Activated CD4-positive, alpha-beta memory T cell treated with anti-CD3 and anti-CD28 coated beads, Interleukin-2, amount 10 ng/mL, durations not matched to agents 7 days and 5 days (primary cell): Measurements from ENCODE around the gene ULK3. TPM values are rescaled to one million over a fixed set of nuclear protein-coding genes. Genes with fewer than 3 reads are reported as not detected.

Experiments
- CTCF ChIA-PET: fragments of 350-600 bp; sonication (Branson Sonifier 250); formaldehyde crosslinking; loops from one replicate; lab custom pipeline; 2021; ENCODE audit warnings: antibody characterized with exemption, inconsistent platforms; lab: Charles Lee
- POLR2A ChIA-PET: fragments of 350-600 bp; sonication (Branson Sonifier 250); formaldehyde crosslinking; loops from one replicate; lab custom pipeline; 2021; ENCODE audit warnings: antibody characterized with exemption; lab: Charles Lee
- DNase-seq: peaks from one replicate; pipeline ENCODE4 v3.0.0-alpha.2; 2020
- H3K27ac Mint-ChIP-seq: one replicate; pipeline ENCODE4 v1.8.0; 2021; ENCODE audit warnings: mild to moderate bottlenecking, mixed read lengths
- H3K27me3 Mint-ChIP-seq: one replicate; pipeline ENCODE4 v1.8.0; 2021; ENCODE audit warnings: mixed read lengths
- H3K36me3 Mint-ChIP-seq: one replicate; pipeline ENCODE4 v1.8.0; 2021; ENCODE audit warnings: low read depth, mixed read lengths
- H3K4me1 Mint-ChIP-seq: one replicate; pipeline ENCODE4 v1.8.0; 2021; ENCODE audit warnings: mixed read lengths
- H3K4me3 Mint-ChIP-seq: one replicate; pipeline ENCODE4 v1.8.0; 2021; ENCODE audit warnings: mild to moderate bottlenecking, mixed read lengths
- H3K9me3 Mint-ChIP-seq: one replicate; pipeline ENCODE4 v1.8.0; 2021; ENCODE audit warnings: mixed read lengths
- total RNA-seq, 2 experiments: library from RNA; stranded (reverse); gene quantifications; one replicate each; pipeline ENCODE4 v1.2.3, GENCODE V29; 2021

The ULK3 gene
- total RNA-seq, 2 experiments from 2014 or later = 74.9 to 84.2 TPM

DNA sequence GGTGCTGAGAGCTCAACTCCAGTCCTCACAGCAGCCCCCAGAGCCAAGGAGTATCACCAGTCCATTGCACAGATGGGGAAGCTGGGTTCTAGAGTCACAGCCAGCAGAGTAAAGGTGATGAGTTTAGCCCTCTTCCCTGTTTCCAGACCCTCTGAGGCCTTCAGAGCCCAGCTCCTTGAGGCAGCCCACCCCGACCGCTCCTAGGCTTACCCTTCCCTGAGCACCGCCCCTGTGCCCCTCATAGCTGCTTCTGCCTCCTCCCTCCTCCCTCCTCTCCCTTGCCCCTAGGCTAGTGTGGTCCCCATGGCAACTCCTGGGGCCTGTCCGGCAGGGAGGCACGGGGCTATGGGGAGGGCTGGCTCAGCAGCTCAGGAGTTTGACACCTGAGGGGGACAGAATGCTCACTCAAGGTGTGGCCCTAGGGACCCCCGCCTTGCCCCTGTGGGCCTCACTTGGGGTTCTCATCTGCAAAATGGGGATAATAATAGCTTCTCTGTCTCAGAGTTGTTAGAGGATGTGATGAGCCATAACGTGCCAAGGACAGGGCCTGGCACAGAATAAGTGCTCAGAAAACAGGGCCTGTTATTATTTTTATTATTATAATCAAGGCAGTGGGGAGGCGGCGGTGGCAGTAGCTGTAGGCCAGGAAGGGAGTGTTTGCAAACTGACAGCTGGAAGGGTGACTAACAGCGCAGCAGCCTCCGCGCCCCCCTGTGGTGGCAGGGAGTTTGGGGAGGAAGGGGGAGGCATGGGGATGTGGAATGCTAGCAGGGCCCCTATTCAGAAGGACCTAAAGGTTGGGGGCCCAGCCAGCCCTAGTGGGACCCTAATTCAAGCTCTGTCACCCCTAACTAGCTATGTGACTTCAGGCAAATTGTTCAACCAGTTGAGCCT is 49.6 kb downstream of the ULK3 start:
- CTCF ChIA-PET = interaction anchor here (0.6 to 38.3 kb wide), 16 partner anchors 10 to 177 kb away, joined by 3 to 1235 read pairs (median 4); partner anchors contain the start of genes CLK3, CSK, FAM219B and MPI
- Mint-ChIP-seq H3K4me1 (peaks cover 88% of the 10 kb centered on the region), H3K27ac (peak overlapping the region; percentile 97), H3K4me3 (peak overlapping the region; percentile 10), H3K27me3 (no peaks in the 10 kb centered on the region), H3K9me3 (no peaks in the 10 kb centered on the region), H3K36me3 (peaks cover 59% of the 10 kb centered on the region)
- DNase-seq = peak; percentile 73
- POLR2A ChIA-PET = interaction anchor here (0.8 to 35.1 kb wide), 8 partner anchors 2 to 141 kb away, joined by 3 to 1214 read pairs (median 4); partner anchors contain the start of genes CSK, FAM219B, LMAN1L and MPI

GRCh38 chr15:74792227-74793016 is 50.5 kb downstream of the ULK3 start:
- POLR2A ChIA-PET = interaction anchor here (1.0 to 35.1 kb wide), 5 partner anchors 3 to 142 kb away, joined by 3 to 1214 read pairs (median 7); partner anchors contain the start of genes CSK, FAM219B and LMAN1L
- CTCF ChIA-PET = interaction anchor here (1.0 to 38.3 kb wide), 11 partner anchors 3 to 175 kb away, joined by 3 to 1235 read pairs (median 4); partner anchors contain the start of genes CPLX3, CSK, LMAN1L and MPI
- no peaks in the 10 kb centered on the region for H3K27me3 Mint-ChIP-seq
- H3K4me1 Mint-ChIP-seq = peaks cover 86% of the 10 kb centered on the region
- DNase-seq = no peak
- H3K27ac Mint-ChIP-seq = peak overlapping the region; percentile 97
- peak overlapping the region; percentile 44 for H3K4me3 Mint-ChIP-seq
- no peaks in the 10 kb centered on the region for H3K9me3 Mint-ChIP-seq
- peaks cover 60% of the 10 kb centered on the region for H3K36me3 Mint-ChIP-seq

GRCh38 chr15:74791667-74792066 is 51.3 kb downstream of the ULK3 start:
- H3K4me3 Mint-ChIP-seq = peak overlapping the region; percentile 44
- ChIA-PET POLR2A (interaction anchor here (27.8 to 35.1 kb wide), 2 partner anchors 4 to 10 kb away, joined by 1214 read pairs; partner anchors contain the start of genes CSK and LMAN1L), CTCF (interaction anchor here (1.6 to 38.3 kb wide), 6 partner anchors 4 to 159 kb away, joined by 3 to 1235 read pairs (median 23); partner anchors contain the start of genes CPLX3, CSK and LMAN1L)
- H3K27me3 Mint-ChIP-seq = no peaks in the 10 kb centered on the region
- peaks cover 66% of the 10 kb centered on the region for H3K36me3 Mint-ChIP-seq
- no peak for DNase-seq
- no peaks in the 10 kb centered on the region for H3K9me3 Mint-ChIP-seq
- H3K27ac Mint-ChIP-seq = peak overlapping the region; percentile 97
- peaks cover 89% of the 10 kb centered on the region for H3K4me1 Mint-ChIP-seq

- Mint-ChIP-seq H3K4me3 (peak overlapping the region; percentile 85), H3K36me3 (peaks cover 68% of the 10 kb centered on the region), H3K9me3 (no peaks in the 10 kb centered on the region), H3K27ac (peak overlapping the region; percentile 97), H3K4me1 (peaks cover 85% of the 10 kb centered on the region), H3K27me3 (no peaks in the 10 kb centered on the region)
- ChIA-PET CTCF (interaction anchor here (1.6 to 38.3 kb wide), 4 partner anchors 4 to 156 kb away, joined by 3 to 1235 read pairs (median 632); partner anchors contain the start of genes CPLX3, CSK and LMAN1L), POLR2A (interaction anchor here (2.3 to 35.1 kb wide), 3 partner anchors 5 to 175 kb away, joined by 7 to 1214 read pairs (median 1214); partner anchors contain the start of genes CLK3, CSK and LMAN1L)
- DNase-seq = no peak
Observed at GRCh38 chr15:74791007-74791406, 51.9 kb downstream of the ULK3 start.

DNA sequence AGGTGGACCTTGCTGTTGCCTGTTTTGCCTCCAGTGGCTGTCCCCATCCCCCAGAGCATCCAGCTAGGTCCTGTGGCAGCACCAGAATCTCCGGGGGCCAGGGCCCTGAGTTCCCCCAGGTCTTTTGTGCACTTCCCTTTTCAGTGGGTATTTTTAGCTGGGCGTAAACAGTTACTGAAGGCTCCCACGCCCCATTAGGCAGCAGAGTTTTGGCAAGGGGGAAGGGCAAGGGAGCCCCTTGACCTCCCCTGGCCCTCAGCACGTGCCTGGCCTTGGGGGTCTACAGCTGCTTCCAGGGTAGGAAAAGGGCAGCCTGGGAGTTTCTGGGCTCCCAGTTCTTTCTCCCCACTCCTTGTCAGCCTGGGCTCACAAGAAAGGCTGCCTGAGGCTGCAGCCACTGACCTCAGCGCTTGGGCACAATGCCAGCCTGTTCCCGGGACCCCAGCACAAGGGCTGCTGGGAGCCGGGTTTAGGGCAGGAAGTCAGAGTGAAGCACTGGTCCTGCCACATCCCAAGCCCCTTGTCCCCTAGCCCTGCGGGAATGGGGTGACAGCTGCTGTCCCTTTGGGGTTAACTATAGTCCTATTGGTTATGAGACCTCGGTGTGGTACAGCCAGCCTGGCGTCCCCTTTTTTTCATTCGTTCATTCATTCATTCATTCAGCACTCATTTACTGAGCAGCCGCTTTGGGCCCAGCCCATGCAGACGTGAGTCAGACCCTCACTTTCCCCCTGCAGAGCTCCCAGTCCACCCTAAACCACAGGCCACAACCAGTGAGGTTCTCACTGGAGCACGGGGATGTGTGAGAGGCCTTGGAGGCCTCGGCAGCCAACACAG is 52.7 kb downstream of the ULK3 start:
- H3K27me3 Mint-ChIP-seq = no peaks in the 10 kb centered on the region
- H3K36me3 Mint-ChIP-seq = peaks cover 69% of the 10 kb centered on the region
- DNase-seq = peak; percentile 57
- POLR2A ChIA-PET = interaction anchor here (1.3 to 35.1 kb wide), 4 partner anchors 5 to 174 kb away, joined by 4 to 1214 read pairs (median 610); partner anchors contain the start of genes CLK3, CSK and LMAN1L
- H3K4me3 Mint-ChIP-seq = peak overlapping the region; percentile 85
- H3K27ac Mint-ChIP-seq = peak overlapping the region; percentile 97
- no peaks in the 10 kb centered on the region for H3K9me3 Mint-ChIP-seq
- H3K4me1 Mint-ChIP-seq = peaks cover 81% of the 10 kb centered on the region
- CTCF ChIA-PET = interaction anchor here (25.7 to 38.3 kb wide), 2 partner anchors 5 to 10 kb away, joined by 1235 read pairs; partner anchors contain the start of genes CSK and LMAN1L

GRCh38 chr15:74789741-74790079 is 53.2 kb downstream of the ULK3 start:
- Mint-ChIP-seq H3K9me3 (no peaks in the 10 kb centered on the region), H3K27ac (peak overlapping the region; percentile 97), H3K36me3 (peaks cover 69% of the 10 kb centered on the region), H3K4me1 (peaks cover 80% of the 10 kb centered on the region), H3K4me3 (peak overlapping the region; percentile 85), H3K27me3 (no peaks in the 10 kb centered on the region)
- ChIA-PET POLR2A (interaction anchor here (1.0 to 35.1 kb wide), 5 partner anchors 6 to 173 kb away, joined by 3 to 1214 read pairs (median 7); partner anchors contain the start of genes CLK3, CSK and LMAN1L), CTCF (interaction anchor here (1.7 to 38.3 kb wide), 4 partner anchors 6 to 158 kb away, joined by 5 to 1235 read pairs (median 628); partner anchors contain the start of genes CSK, LMAN1L and ULK3)
- no peak for DNase-seq

GRCh38 chr15:74789171-74789631 is 53.8 kb downstream of the ULK3 start:
- CTCF ChIA-PET = interaction anchor here (1.2 to 38.3 kb wide), 6 partner anchors 6 to 243 kb away, joined by 3 to 1235 read pairs (median 14); partner anchors contain the start of genes CSK, LMAN1L and ULK3
- peaks cover 72% of the 10 kb centered on the region for H3K36me3 Mint-ChIP-seq

DNA sequence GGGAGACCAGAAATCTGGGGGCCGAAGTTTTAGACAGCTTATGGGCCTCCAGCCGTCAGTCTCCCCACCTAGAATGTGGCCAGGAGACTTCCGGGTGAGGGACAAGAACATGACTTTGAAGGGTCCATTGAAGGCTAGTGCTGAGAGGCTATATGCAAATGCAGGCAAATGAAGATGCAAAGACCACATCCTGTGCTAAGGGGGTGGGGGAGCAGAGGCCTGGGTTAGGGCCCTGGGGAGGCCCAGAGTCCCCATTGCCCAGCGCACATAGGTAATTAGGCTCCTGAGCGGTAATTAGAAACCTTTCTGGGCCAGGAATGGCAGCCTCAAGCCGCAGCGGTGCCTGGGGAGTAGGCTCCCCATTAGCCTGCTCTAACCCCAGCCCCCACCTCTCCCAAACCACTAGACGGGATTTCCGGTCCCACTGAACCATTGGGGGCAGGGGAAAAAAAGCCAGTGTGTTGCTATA is 54.2 kb downstream of the ULK3 start:
- CTCF ChIA-PET = interaction anchor here (1.1 to 38.3 kb wide), 13 partner anchors 7 to 243 kb away, joined by 3 to 1235 read pairs (median 5); partner anchors contain the start of genes CSK, FAM219B, LMAN1L and RPP25

More at GRCh38 chr15:74789171-74789631, 53.8 kb downstream of the ULK3 start:
- no peaks in the 10 kb centered on the region for H3K27me3 Mint-ChIP-seq
- H3K4me3 Mint-ChIP-seq = peak overlapping the region; percentile 85
- H3K4me1 Mint-ChIP-seq = peaks cover 77% of the 10 kb centered on the region
- DNase-seq = peak; percentile 64
- H3K9me3 Mint-ChIP-seq = no peaks in the 10 kb centered on the region
- POLR2A ChIA-PET = interaction anchor here (1.0 to 35.1 kb wide), 6 partner anchors 6 to 173 kb away, joined by 3 to 1214 read pairs (median 6); partner anchors contain the start of genes CLK3, CSK and LMAN1L
- H3K27ac Mint-ChIP-seq = peak overlapping the region; percentile 97

DNA sequence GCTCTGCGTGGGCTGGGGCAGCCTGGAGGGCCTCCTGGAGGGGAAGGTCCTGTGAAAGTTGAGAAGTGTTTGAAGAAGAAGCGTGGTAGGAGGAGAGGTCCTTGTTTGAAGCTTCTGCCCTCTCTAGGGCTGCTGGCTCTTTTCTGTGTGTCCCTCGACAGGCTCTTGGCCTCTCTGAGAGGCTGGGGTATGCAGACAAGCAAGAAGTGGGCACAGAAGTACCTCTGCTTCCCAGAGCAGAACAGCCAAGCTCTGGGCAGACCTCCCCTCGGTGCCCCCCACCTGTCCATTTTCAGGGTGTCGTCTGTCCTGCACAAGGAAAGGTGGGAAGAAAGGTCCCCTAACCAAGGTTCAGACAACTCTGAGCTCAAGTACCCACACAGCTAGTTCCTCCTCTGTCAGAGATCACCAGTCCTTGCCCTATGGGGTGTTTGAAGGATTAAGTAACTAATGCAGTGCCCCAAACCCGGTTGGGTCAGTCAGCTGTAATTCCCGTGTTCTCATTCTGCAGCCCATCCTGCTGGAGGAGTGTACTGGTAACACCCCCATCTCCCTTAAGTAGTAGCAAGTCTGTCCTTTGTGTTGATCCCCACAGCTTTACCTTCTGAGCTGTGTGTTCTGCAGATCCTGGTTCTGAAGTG is 54.8 kb downstream of the ULK3 start:
- H3K9me3 Mint-ChIP-seq = no peaks in the 10 kb centered on the region
- peak overlapping the region; percentile 97 for H3K27ac Mint-ChIP-seq
- ChIA-PET POLR2A (interaction anchor here (0.6 to 35.1 kb wide), 24 partner anchors 7 to 838 kb away, joined by 3 to 1214 read pairs (median 6); partner anchors contain the start of genes ARID3B, CLK3, COX5A and CSK), CTCF (interaction anchor here (0.6 to 38.3 kb wide), 21 partner anchors 7 to 666 kb away, joined by 3 to 1235 read pairs (median 5); partner anchors contain the start of genes ARID3B, COX5A, CSK and FAM219B)
- H3K36me3 Mint-ChIP-seq = peaks cover 83% of the 10 kb centered on the region
- no peak for DNase-seq
- no peaks in the 10 kb centered on the region for H3K27me3 Mint-ChIP-seq
- H3K4me1 Mint-ChIP-seq = peaks cover 69% of the 10 kb centered on the region
- H3K4me3 Mint-ChIP-seq = peak overlapping the region; percentile 85

More for the DNA sequence above, 54.2 kb downstream of the ULK3 start:
- H3K4me1 Mint-ChIP-seq = peaks cover 75% of the 10 kb centered on the region
- peak overlapping the region; percentile 97 for H3K27ac Mint-ChIP-seq
- peak; percentile 84 for DNase-seq
- peaks cover 77% of the 10 kb centered on the region for H3K36me3 Mint-ChIP-seq
- POLR2A ChIA-PET = interaction anchor here (0.8 to 35.1 kb wide), 16 partner anchors 7 to 172 kb away, joined by 3 to 1214 read pairs (median 10); partner anchors contain the start of genes CLK3, COX5A, CSK and FAM219B
- H3K4me3 Mint-ChIP-seq = peak overlapping the region; percentile 85
- H3K9me3 Mint-ChIP-seq = no peaks in the 10 kb centered on the region
- no peaks in the 10 kb centered on the region for H3K27me3 Mint-ChIP-seq
